Neural progenitor cell (in vitro differentiated cells): ENCODE results near the gene RGS8. TPM values are rescaled to one million over a fixed set of nuclear protein-coding genes. Genes with fewer than 3 reads are reported as not detected.

Source experiments
- DNase-seq: peaks from one replicate; pipeline ENCODE4 v3.0.0-alpha.2; 2016; ENCODE audit warnings: low spot score
- H2AFZ ChIP-seq: fragments of 200-600 bp; sonication (generic); replicated peaks from 2 replicates; pipeline ENCODE4 v1.6.1; 2016; ENCODE audit warnings: antibody characterized with exemption
- H3F3A ChIP-seq: fragments of 200-600 bp; sonication (generic); 2 replicates; pipeline ENCODE4 v1.6.1; 2016; ENCODE audit warnings: antibody characterized with exemption, low read depth
- H3K27ac ChIP-seq: fragments of 200-600 bp; sonication (generic); 2 replicates; pipeline ENCODE4 v1.5.1; 2016; ENCODE audit warnings: mild to moderate bottlenecking
- H3K27me3 ChIP-seq: fragments of 200-600 bp; sonication (generic); 2 replicates; pipeline ENCODE4 v1.6.1; 2016; ENCODE audit warnings: mild to moderate bottlenecking, moderate library complexity
- H3K36me3 ChIP-seq: fragments of 200-600 bp; sonication (generic); 2 replicates; pipeline ENCODE4 v1.5.1; 2016
- H3K4me1 ChIP-seq: fragments of 200-600 bp; sonication (generic); 2 replicates; pipeline ENCODE4 v1.6.1; 2016; ENCODE audit warnings: mixed run types
- H3K4me2 ChIP-seq: fragments of 200-600 bp; sonication (generic); 2 replicates; pipeline ENCODE4 v1.6.1; 2016
- H3K4me3 ChIP-seq: fragments of 200-600 bp; sonication (generic); 2 replicates; pipeline ENCODE4 v1.5.1; 2016
- H3K79me2 ChIP-seq: fragments of 200-600 bp; sonication (generic); 2 replicates; pipeline ENCODE4 v1.6.1; 2016; ENCODE audit warnings: low read depth
- H3K9ac ChIP-seq: fragments of 200-600 bp; sonication (generic); 2 replicates; pipeline ENCODE4 v1.6.1; 2016
- H3K9me3 ChIP-seq: fragments of 200-600 bp; sonication (generic); 2 replicates; pipeline ENCODE4 v1.5.1; 2016; ENCODE audit warnings: low read depth
- H4K20me1 ChIP-seq: fragments of 200-600 bp; sonication (generic); 2 replicates; pipeline ENCODE4 v1.6.1; 2016; ENCODE audit warnings: low read depth
- H3K27ac Mint-ChIP-seq: 3 replicates; pipeline ENCODE4 v1.8.0; 2021; ENCODE audit warnings: mixed read lengths
- H3K27me3 Mint-ChIP-seq: 2 replicates; pipeline ENCODE4 v1.8.0; 2022; ENCODE audit warnings: low read depth, mild to moderate bottlenecking, inconsistent platforms, moderate library complexity, mixed read lengths; ENCODE audit not compliant: insufficient read depth
- H3K36me3 Mint-ChIP-seq: 3 replicates; pipeline ENCODE4 v1.8.0; 2021; ENCODE audit warnings: mixed read lengths
- H3K4me1 Mint-ChIP-seq: 3 replicates; pipeline ENCODE4 v1.8.0; 2021; ENCODE audit warnings: mixed read lengths
- H3K4me3 Mint-ChIP-seq: 3 replicates; pipeline ENCODE4 v1.8.0; 2021; ENCODE audit warnings: mild to moderate bottlenecking, moderate library complexity, mixed read lengths
- H3K9me3 Mint-ChIP-seq: 3 replicates; pipeline ENCODE4 v1.8.0; 2020; ENCODE audit warnings: mixed read lengths
- EZH2 ChIP-seq: fragments of 200-600 bp; sonication (generic); IDR thresholded peaks from 2 replicates; pipeline ENCODE4 v1.6.1; 2017; ENCODE audit warnings: antibody characterized with exemption, mild to moderate bottlenecking, moderate library complexity
- EZH2phosphoT487 ChIP-seq: fragments of 200-600 bp; sonication (generic); IDR thresholded peaks from 2 replicates; pipeline ENCODE4 v1.6.1; 2017; ENCODE audit warnings: antibody characterized with exemption
- total RNA-seq: library from RNA; depleted of rRNA; stranded (reverse); fragments of >200 nt; gene quantifications from 2 replicates; pipeline ENCODE4 v1.2.3, GENCODE V29; 2015; ENCODE audit warnings: low replicate concordance
- TF ChIP-seq, protein P1 (sequence below): fragments of 200-600 bp; sonication (generic); IDR thresholded peaks from 2 replicates; pipeline ENCODE4 v1.5.1; 2017; ENCODE audit warnings: antibody characterized with exemption, mild to moderate bottlenecking

Gene RGS8
- total RNA-seq, 1 donor from 2014 or later: 0.99 TPM

DNA sequence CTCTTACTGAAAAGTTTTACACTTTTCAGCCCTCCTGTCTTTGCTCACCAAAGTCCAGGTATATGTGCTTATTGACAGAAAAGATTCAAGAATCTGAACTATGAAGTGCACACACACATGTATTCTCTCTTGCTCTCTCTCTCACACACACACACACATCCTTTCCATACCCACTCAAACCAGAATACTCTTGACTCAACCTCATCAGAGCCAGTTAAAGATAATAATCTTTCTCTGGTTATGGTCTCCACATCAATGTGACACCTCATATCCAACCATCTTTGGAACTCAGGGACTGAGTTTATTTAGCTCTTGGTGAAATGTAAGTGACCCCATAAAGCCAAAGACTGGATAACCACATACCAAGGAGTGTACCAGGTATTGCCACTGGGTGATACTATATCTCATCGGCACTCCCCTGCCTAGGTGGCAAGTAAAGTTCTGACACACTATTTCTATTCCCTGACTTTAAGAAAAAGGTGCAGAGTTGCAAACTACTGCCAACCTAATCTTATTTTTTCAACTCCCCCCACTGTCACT is 24.9 kb upstream of the RGS8 start:
- H3F3A ChIP-seq: no peaks in the 10 kb centered on the region
- no peaks in the 10 kb centered on the region for H3K79me2 ChIP-seq
- no peak for DNase-seq
- no peak overlapping the region for H3K27ac Mint-ChIP-seq
- H3K27me3 ChIP-seq: no peaks in the 10 kb centered on the region
- peaks cover 3% of the 10 kb centered on the region for H3K27me3 Mint-ChIP-seq
- no peaks in the 10 kb centered on the region for H3K4me1 ChIP-seq
- no peak overlapping the region for H2AFZ ChIP-seq
- H3K9ac ChIP-seq: no peak overlapping the region
- H4K20me1 ChIP-seq: no peaks in the 10 kb centered on the region
- no peak overlapping the region for H3K27ac ChIP-seq
- TF ChIP-seq EZH2: no peak
- TF ChIP-seq EZH2phosphoT487: no peak
- H3K4me3 Mint-ChIP-seq: no peak overlapping the region
- H3K9me3 Mint-ChIP-seq: no peaks in the 10 kb centered on the region
- H3K9me3 ChIP-seq: no peaks in the 10 kb centered on the region
- H3K4me1 Mint-ChIP-seq: peaks cover 3% of the 10 kb centered on the region
- H3K36me3 ChIP-seq: no peaks in the 10 kb centered on the region
- H3K36me3 Mint-ChIP-seq: no peaks in the 10 kb centered on the region
- H3K4me3 ChIP-seq: no peak overlapping the region
- no peak overlapping the region for H3K4me2 ChIP-seq

DNA sequence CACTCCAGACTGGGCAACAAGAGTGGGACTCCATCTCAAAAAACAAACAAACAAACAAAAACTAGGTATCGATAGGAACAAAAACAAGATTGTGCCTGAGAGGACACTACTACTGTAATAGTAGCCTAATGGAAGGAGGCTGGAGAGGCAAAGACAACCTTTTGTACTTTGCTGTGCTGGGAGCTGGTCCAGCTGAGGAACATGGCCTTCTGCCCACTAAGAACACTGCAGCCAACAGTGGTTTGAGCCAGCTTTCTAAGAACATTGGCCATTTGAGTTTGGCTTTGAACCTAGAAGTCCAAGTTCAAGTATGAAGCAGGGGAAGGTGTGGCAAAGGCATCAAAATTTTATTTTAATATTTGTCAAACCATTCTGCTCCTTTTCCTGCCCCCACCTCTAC is 22.7 kb upstream of the RGS8 start:
- H3K9me3 Mint-ChIP-seq: no peaks in the 10 kb centered on the region
- Histone ChIP-seq H4K20me1 (no peaks in the 10 kb centered on the region), H3K4me2 (no peak overlapping the region), H3F3A (no peaks in the 10 kb centered on the region), H3K79me2 (no peaks in the 10 kb centered on the region), H3K4me3 (no peak overlapping the region), H3K9ac (no peak overlapping the region), H3K9me3 (no peaks in the 10 kb centered on the region), H3K27ac (no peak overlapping the region), H3K27me3 (no peaks in the 10 kb centered on the region), H2AFZ (no peak overlapping the region), H3K36me3 (no peaks in the 10 kb centered on the region), H3K4me1 (peaks cover 21% of the 10 kb centered on the region)
- no peak overlapping the region for H3K4me3 Mint-ChIP-seq
- DNase-seq: no peak
- H3K27me3 Mint-ChIP-seq: peaks cover 3% of the 10 kb centered on the region
- H3K4me1 Mint-ChIP-seq: peaks cover 3% of the 10 kb centered on the region
- TF ChIP-seq, protein P1, sequence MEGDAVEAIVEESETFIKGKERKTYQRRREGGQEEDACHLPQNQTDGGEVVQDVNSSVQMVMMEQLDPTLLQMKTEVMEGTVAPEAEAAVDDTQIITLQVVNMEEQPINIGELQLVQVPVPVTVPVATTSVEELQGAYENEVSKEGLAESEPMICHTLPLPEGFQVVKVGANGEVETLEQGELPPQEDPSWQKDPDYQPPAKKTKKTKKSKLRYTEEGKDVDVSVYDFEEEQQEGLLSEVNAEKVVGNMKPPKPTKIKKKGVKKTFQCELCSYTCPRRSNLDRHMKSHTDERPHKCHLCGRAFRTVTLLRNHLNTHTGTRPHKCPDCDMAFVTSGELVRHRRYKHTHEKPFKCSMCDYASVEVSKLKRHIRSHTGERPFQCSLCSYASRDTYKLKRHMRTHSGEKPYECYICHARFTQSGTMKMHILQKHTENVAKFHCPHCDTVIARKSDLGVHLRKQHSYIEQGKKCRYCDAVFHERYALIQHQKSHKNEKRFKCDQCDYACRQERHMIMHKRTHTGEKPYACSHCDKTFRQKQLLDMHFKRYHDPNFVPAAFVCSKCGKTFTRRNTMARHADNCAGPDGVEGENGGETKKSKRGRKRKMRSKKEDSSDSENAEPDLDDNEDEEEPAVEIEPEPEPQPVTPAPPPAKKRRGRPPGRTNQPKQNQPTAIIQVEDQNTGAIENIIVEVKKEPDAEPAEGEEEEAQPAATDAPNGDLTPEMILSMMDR: no peak
- TF ChIP-seq EZH2phosphoT487: no peak
- no peak for TF ChIP-seq EZH2
- H3K27ac Mint-ChIP-seq: no peak overlapping the region
- H3K36me3 Mint-ChIP-seq: no peaks in the 10 kb centered on the region

DNA sequence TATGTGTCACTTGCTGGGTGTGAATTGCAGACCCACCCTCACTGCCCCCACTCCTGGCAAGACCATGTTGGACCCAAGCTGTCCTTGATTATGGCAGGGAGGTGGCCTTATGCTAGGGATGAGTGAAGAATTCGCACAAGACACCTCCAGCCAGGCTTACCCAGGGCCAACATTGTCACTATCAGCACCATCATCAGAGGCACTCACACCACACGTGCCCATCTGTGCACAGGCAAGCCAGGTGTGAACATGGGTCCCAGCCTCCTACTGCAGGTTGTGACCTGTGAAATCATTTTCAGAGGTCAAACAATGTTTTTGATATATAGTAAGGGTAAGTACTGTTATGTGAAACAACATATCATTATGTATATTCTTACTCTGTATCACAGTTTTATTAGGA is 20.3 kb upstream of the RGS8 start:
- Histone ChIP-seq H3K27me3 (no peaks in the 10 kb centered on the region), H3K9me3 (no peaks in the 10 kb centered on the region), H3K4me3 (no peak overlapping the region), H2AFZ (no peak overlapping the region), H3K79me2 (no peaks in the 10 kb centered on the region), H3K4me1 (peaks cover 45% of the 10 kb centered on the region), H4K20me1 (no peaks in the 10 kb centered on the region), H3K9ac (no peak overlapping the region), H3F3A (peaks cover 21% of the 10 kb centered on the region), H3K27ac (no peak overlapping the region), H3K4me2 (no peak overlapping the region), H3K36me3 (no peaks in the 10 kb centered on the region)
- Mint-ChIP-seq H3K4me3 (no peak overlapping the region), H3K4me1 (peaks cover 22% of the 10 kb centered on the region), H3K27me3 (peaks cover 3% of the 10 kb centered on the region), H3K36me3 (no peaks in the 10 kb centered on the region), H3K27ac (no peak overlapping the region), H3K9me3 (no peaks in the 10 kb centered on the region)
- DNase-seq: no peak
- TF ChIP-seq EZH2phosphoT487 (no peak), EZH2 (no peak)
- TF ChIP-seq, protein P1: no peak

DNA sequence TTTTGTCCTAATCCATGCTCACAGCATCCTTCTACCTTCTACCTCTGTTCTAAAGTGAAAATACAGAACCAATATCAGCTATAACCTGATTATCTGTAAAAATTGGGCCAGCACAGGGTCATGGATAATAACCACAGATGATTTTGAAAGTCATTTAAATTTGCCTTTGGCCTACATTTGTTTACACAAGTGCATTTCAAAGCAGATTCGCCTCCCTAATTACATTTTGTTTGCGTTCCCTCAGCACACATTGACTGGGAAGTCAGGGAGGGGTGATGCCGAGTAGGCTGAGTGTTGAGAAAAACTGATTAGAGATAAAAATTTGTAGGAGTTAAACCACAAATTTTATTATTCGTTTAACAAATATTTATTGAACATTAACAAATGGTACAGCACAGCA is 19.2 kb upstream of the RGS8 start:
- Histone ChIP-seq H3K27me3 (no peaks in the 10 kb centered on the region), H3K9ac (no peak overlapping the region), H3K4me3 (no peak overlapping the region), H4K20me1 (no peaks in the 10 kb centered on the region), H3K4me1 (peaks cover 55% of the 10 kb centered on the region), H3K9me3 (no peaks in the 10 kb centered on the region), H3K79me2 (no peaks in the 10 kb centered on the region), H3K27ac (no peak overlapping the region), H3F3A (peaks cover 32% of the 10 kb centered on the region), H3K4me2 (no peak overlapping the region), H3K36me3 (no peaks in the 10 kb centered on the region), H2AFZ (no peak overlapping the region)
- no peak overlapping the region for H3K27ac Mint-ChIP-seq
- H3K27me3 Mint-ChIP-seq: peaks cover 3% of the 10 kb centered on the region
- no peak overlapping the region for H3K4me3 Mint-ChIP-seq
- peaks cover 31% of the 10 kb centered on the region for H3K4me1 Mint-ChIP-seq
- H3K36me3 Mint-ChIP-seq: no peaks in the 10 kb centered on the region
- TF ChIP-seq EZH2phosphoT487 (no peak), EZH2 (no peak)
- TF ChIP-seq, protein P1: no peak
- H3K9me3 Mint-ChIP-seq: no peaks in the 10 kb centered on the region
- DNase-seq: no peak
